HL-60 (cell line): ENCODE data around the gene SLC28A1.

Experiments used
- DNase-seq, 2 experiments: peaks; one replicate each; pipeline ENCODE4 v3.0.0-alpha.2; 2010 to 2020; ENCODE audit warnings: low read depth in 1 of 2, low spot score in 1 of 2
- H3K27ac ChIP-seq: fragments of 250-450 bp; sonication (Bioruptor Pico); replicated peaks from 2 replicates; pipeline ENCODE4 v1.5.1; 2020; ENCODE audit warnings: mild to moderate bottlenecking, moderate library complexity
- H3K27me3 ChIP-seq: fragments of 250-450 bp; sonication (Bioruptor Pico); 2 replicates; pipeline ENCODE4 v1.5.1; 2021; ENCODE audit warnings: mild to moderate bottlenecking, moderate library complexity; ENCODE audit not compliant: insufficient read depth, poor library complexity, severe bottlenecking
- H3K4me3 ChIP-seq: replicated peaks from 2 replicates; pipeline ENCODE4 v1.5.1; 2011; ENCODE audit warnings: mild to moderate bottlenecking, control low read depth, low read length; ENCODE audit not compliant: insufficient read depth
- GABPA ChIP-seq: IDR thresholded peaks from 2 replicates; pipeline ENCODE4 v1.6.1; 2012; ENCODE audit warnings: low read depth
- POLR2AphosphoS5 ChIP-seq: IDR thresholded peaks from 2 replicates; pipeline ENCODE4 v1.6.1; 2012; ENCODE audit warnings: low read depth
- SPI1 ChIP-seq: IDR thresholded peaks from 2 replicates; pipeline ENCODE4 v1.6.1; 2012; ENCODE audit warnings: low read depth, mild to moderate bottlenecking, borderline replicate concordance
- TF ChIP-seq, protein P1 (sequence below): IDR thresholded peaks from 2 replicates; pipeline ENCODE4 v1.6.1; 2012; ENCODE audit warnings: low read depth; ENCODE audit not compliant: insufficient replicate concordance
- TF ChIP-seq, protein P2 (sequence below): IDR thresholded peaks from one replicate; pipeline ENCODE4 v1.5.1; 2011; ENCODE audit warnings: low read length, control low read depth, inconsistent platforms; ENCODE audit not compliant: insufficient read depth

The SLC28A1 gene

DNA sequence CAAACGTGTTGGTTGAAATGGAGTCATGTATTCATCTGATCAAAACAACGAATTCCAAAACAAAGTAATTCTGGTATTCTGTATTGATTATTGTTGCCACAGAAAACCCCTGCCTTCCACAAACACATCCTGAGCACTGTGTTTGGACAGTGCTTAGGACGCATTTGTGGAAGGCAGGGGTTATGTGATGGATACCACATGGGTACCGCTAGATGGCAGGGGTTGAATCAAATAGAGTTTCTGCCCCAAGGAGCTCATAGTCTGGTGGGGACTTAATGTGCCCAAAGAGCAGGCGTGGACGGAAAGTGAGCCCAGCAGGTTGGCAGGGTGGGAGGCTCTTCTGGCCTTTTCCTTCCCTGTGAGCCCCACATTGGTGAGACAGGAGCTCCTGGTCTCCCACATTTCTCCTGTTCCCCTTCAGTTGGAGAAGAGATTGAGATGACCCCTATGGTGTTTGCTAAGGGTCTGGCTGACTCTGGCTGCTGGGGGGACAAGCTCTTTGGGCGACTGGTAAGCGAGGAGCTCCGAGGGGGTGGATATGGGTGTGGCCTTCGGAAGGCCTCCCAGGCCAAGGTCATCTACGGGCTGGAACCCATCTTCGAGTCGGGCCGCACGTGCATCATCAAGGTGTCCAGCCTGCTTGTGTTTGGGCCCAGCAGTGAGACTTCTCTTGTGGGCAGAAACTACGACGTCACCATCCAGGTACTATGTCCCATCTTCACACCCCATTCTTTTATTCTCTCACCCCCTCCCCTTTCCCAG, 22.1 kb upstream of the SLC28A1 start:
- TF ChIP-seq POLR2AphosphoS5: no peak
- TF ChIP-seq GABPA: no peak
- TF ChIP-seq, protein P1, sequence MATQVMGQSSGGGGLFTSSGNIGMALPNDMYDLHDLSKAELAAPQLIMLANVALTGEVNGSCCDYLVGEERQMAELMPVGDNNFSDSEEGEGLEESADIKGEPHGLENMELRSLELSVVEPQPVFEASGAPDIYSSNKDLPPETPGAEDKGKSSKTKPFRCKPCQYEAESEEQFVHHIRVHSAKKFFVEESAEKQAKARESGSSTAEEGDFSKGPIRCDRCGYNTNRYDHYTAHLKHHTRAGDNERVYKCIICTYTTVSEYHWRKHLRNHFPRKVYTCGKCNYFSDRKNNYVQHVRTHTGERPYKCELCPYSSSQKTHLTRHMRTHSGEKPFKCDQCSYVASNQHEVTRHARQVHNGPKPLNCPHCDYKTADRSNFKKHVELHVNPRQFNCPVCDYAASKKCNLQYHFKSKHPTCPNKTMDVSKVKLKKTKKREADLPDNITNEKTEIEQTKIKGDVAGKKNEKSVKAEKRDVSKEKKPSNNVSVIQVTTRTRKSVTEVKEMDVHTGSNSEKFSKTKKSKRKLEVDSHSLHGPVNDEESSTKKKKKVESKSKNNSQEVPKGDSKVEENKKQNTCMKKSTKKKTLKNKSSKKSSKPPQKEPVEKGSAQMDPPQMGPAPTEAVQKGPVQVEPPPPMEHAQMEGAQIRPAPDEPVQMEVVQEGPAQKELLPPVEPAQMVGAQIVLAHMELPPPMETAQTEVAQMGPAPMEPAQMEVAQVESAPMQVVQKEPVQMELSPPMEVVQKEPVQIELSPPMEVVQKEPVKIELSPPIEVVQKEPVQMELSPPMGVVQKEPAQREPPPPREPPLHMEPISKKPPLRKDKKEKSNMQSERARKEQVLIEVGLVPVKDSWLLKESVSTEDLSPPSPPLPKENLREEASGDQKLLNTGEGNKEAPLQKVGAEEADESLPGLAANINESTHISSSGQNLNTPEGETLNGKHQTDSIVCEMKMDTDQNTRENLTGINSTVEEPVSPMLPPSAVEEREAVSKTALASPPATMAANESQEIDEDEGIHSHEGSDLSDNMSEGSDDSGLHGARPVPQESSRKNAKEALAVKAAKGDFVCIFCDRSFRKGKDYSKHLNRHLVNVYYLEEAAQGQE: no peak
- no peak for TF ChIP-seq SPI1
- TF ChIP-seq, protein P2, sequence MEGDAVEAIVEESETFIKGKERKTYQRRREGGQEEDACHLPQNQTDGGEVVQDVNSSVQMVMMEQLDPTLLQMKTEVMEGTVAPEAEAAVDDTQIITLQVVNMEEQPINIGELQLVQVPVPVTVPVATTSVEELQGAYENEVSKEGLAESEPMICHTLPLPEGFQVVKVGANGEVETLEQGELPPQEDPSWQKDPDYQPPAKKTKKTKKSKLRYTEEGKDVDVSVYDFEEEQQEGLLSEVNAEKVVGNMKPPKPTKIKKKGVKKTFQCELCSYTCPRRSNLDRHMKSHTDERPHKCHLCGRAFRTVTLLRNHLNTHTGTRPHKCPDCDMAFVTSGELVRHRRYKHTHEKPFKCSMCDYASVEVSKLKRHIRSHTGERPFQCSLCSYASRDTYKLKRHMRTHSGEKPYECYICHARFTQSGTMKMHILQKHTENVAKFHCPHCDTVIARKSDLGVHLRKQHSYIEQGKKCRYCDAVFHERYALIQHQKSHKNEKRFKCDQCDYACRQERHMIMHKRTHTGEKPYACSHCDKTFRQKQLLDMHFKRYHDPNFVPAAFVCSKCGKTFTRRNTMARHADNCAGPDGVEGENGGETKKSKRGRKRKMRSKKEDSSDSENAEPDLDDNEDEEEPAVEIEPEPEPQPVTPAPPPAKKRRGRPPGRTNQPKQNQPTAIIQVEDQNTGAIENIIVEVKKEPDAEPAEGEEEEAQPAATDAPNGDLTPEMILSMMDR: no peak
- Histone ChIP-seq H3K4me3 (no peak overlapping the region), H3K27ac (no peak overlapping the region), H3K27me3 (no peaks in the 10 kb centered on the region)
- DNase-seq: no peak

DNA sequence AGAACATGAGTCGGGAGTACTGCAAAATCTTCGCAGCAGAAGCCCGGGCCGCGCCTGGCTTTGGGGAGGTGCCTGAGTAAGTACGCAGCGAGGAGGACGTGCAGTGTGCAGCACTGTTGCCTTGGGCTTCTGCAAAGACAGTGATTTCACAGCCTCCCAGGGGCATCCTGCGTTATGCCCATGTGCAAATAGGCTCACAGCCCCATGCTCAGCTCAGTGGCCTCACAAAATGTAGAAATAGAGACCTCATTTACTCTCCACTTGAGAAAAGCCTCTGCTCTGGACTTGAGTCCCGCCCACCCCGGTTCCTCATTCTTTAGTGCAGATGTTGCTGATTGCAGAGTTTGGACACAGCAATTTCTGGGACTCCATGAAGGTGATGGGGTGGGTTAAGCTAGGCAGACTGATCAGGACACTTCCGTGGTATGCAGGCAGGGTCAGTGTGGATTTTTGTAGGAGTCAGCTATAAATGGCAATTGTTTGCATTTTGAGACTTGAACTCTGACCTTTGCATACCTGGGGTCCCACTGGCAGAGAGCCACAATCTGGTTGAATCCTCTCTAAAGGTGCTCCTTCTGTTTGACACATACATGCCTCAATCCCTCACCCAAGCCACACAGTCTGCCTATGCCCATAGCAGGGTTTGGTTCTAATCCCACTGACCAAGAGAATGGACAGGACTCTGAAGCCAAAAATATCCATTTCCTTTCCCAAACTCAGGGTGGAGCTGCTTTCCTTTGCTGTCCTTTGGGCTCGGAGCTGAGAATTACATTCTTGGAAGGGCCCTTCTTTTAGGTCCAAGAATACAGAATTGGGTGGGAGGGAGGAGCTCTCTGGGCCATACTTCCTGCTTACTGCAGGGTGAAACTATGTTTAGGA, 20.7 kb upstream of the SLC28A1 start:
- peak in 1 of 2 experiments; percentile 16 for DNase-seq
- Histone ChIP-seq H3K27ac (no peak overlapping the region), H3K27me3 (no peaks in the 10 kb centered on the region), H3K4me3 (no peak overlapping the region)
- TF ChIP-seq, protein P1: no peak
- TF ChIP-seq POLR2AphosphoS5 (no peak), GABPA (no peak), SPI1 (no peak)

DNA sequence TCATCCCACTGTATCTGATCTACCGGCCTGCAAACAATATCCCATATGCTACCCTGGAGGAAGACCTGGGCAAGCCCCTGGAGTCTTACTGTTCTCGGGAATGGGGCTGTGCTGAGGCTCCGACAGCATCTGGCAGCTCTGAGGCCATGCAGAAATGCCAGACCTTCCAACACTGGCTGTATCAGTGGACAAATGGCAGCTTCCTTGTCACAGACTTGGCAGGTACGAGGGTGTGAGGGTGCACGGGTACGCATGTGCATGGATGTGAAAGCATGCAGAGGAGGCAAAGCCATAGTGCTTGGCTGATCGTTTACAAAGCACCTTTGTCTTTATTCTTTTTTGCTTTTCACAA, 20.0 kb upstream of the SLC28A1 start:
- no peak for DNase-seq
- no peaks in the 10 kb centered on the region for H3K27me3 ChIP-seq
- no peak for TF ChIP-seq GABPA
- TF ChIP-seq, protein P1: no peak
- TF ChIP-seq, protein P2: no peak
- no peak for TF ChIP-seq POLR2AphosphoS5
- TF ChIP-seq SPI1: no peak
- no peak overlapping the region for H3K27ac ChIP-seq
- H3K4me3 ChIP-seq: no peak overlapping the region
